GM12891 (cell line): ENCODE measurements around the gene TCF12.

Experiments used
- DNase-seq: peaks from one replicate; pipeline ENCODE4 v3.0.0; 2011; ENCODE audit warnings: low spot score; ENCODE audit not compliant: insufficient read length
- FAIRE-seq: peaks from 2 replicates; lab custom pipeline; 2011; peaks lifted over from hg19 to GRCh38; lab: Jason Lieb, UNC
- PAX5 ChIP-seq: IDR thresholded peaks from 2 replicates; pipeline ENCODE4 v1.6.1; 2011; ENCODE audit warnings: low read length, moderate library complexity, mild to moderate bottlenecking; ENCODE audit not compliant: insufficient read depth, severe bottlenecking
- POLR2A ChIP-seq: IDR thresholded peaks from 2 replicates; pipeline ENCODE4 v1.6.1; 2011; ENCODE audit warnings: low read depth, low read length, control low read depth
- POLR2AphosphoS5 ChIP-seq: IDR thresholded peaks from 2 replicates; pipeline ENCODE4 v1.6.1; 2011; ENCODE audit warnings: low read depth, low read length, control low read depth
- POU2F2 ChIP-seq: IDR thresholded peaks from 2 replicates; pipeline ENCODE4 v1.6.1; 2011; ENCODE audit warnings: low read depth, mild to moderate bottlenecking, control low read depth, low read length, moderate library complexity
- SPI1 ChIP-seq: IDR thresholded peaks from 2 replicates; pipeline ENCODE4 v1.6.1; 2011; ENCODE audit warnings: low read depth, low read length, control low read depth
- TAF1 ChIP-seq: IDR thresholded peaks from 2 replicates; pipeline ENCODE4 v1.6.1; 2011; ENCODE audit warnings: low read depth, low read length, control low read depth

TCF12 gene

GRCh38 chr15:57324944-57325679, 406.7 kb downstream of the TCF12 start:
- DNase-seq (no peak), FAIRE-seq (no peak)
- TF ChIP-seq TAF1 (no peak), PAX5 (no peak), POU2F2 (no peak), POLR2A (no peak), SPI1 (no peak), POLR2AphosphoS5 (no peak)

- TF ChIP-seq TAF1 (no peak), POLR2A (no peak), POU2F2 (no peak), POLR2AphosphoS5 (no peak), SPI1 (no peak), PAX5 (no peak)
- DNase-seq (no peak), FAIRE-seq (no peak)
Observed at GRCh38 chr15:57326196-57326595, 407.8 kb downstream of the TCF12 start.

GRCh38 chr15:57327985-57328471, 409.6 kb downstream of the TCF12 start:
- no peak for TF ChIP-seq POU2F2
- TF ChIP-seq POLR2AphosphoS5, result no peak
- DNase-seq (no peak), FAIRE-seq (no peak)

GRCh38 chr15:57328479-57328878, 410.0 kb downstream of the TCF12 start:
- TF ChIP-seq SPI1 (no peak), POLR2AphosphoS5 (no peak), PAX5 (no peak), POU2F2 (no peak), POLR2A (no peak), TAF1 (no peak)
- FAIRE-seq (no peak), DNase-seq (no peak)

- DNase-seq (no peak), FAIRE-seq (no peak)
- TF ChIP-seq POLR2AphosphoS5 (no peak), SPI1 (no peak), POLR2A (no peak), POU2F2 (no peak), TAF1 (no peak), PAX5 (no peak)
Observed at GRCh38 chr15:57328897-57329296, 410.5 kb downstream of the TCF12 start.

- TF ChIP-seq POLR2A, result no peak
- no peak for FAIRE-seq
- DNase-seq, result no peak
Observed at GRCh38 chr15:57329582-57330367, 411.3 kb downstream of the TCF12 start.

GRCh38 chr15:57330619-57331340, 412.3 kb downstream of the TCF12 start:
- TF ChIP-seq POLR2A (no peak), SPI1 (no peak)
- FAIRE-seq (no peak), DNase-seq (no peak)

GRCh38 chr15:57332326-57332725, 413.9 kb downstream of the TCF12 start:
- FAIRE-seq (no peak), DNase-seq (no peak)
- TF ChIP-seq POLR2A (no peak), SPI1 (no peak), TAF1 (no peak), POLR2AphosphoS5 (no peak), PAX5 (no peak)

- no peak for TF ChIP-seq POLR2A
- TF ChIP-seq POU2F2, result no peak
- no peak for TF ChIP-seq POLR2AphosphoS5
- TF ChIP-seq SPI1, result no peak
- TF ChIP-seq PAX5, result no peak
- TF ChIP-seq TAF1, result no peak
- DNase-seq (no peak), FAIRE-seq (no peak)
Observed at GRCh38 chr15:57333487-57333886, 415.0 kb downstream of the TCF12 start.

- no peak for FAIRE-seq
- no peak for TF ChIP-seq POLR2AphosphoS5
- TF ChIP-seq SPI1, result no peak
- DNase-seq, result no peak
Observed at GRCh38 chr15:57334257-57334656, 415.8 kb downstream of the TCF12 start.
